Neural cell (in vitro differentiated cells): ENCODE data around the gene PLCB4. TPM values are rescaled to one million over a fixed set of nuclear protein-coding genes. Genes with fewer than 3 reads are reported as not detected.

Experiments
- H2AFZ ChIP-seq: fragments of 200-600, 300-800 bp; sonication (generic), shearing (Covaris generic); 2 replicates; pipeline ENCODE4 v1.6.0; 2014; ENCODE audit warnings: low read depth, mild to moderate bottlenecking, antibody characterized with exemption, low read length, moderate library complexity
- H3F3A ChIP-seq: fragments of 200-600 bp; shearing (Covaris generic); 2 replicates; pipeline ENCODE4 v1.6.1; 2016; ENCODE audit warnings: mild to moderate bottlenecking, moderate library complexity, mixed read lengths, antibody characterized with exemption, low read length; ENCODE audit not compliant: insufficient read depth, poor library complexity, severe bottlenecking
- H3K27ac ChIP-seq: fragments of 200-600, 300-800 bp; sonication (generic), shearing (Covaris generic); 2 replicates; pipeline ENCODE4 v1.5.1; 2014; ENCODE audit warnings: mild to moderate bottlenecking, low read length, moderate library complexity
- H3K27me3 ChIP-seq: fragments of 300-800, 200-600 bp; sonication (generic), shearing (Covaris generic); 2 replicates; pipeline ENCODE4 v1.6.0; 2014; ENCODE audit warnings: mild to moderate bottlenecking, low read depth, low read length, moderate library complexity; ENCODE audit not compliant: insufficient read depth
- H3K36me3 ChIP-seq: fragments of 300-800, 200-600 bp; sonication (generic), shearing (Covaris generic); 2 replicates; pipeline ENCODE4 v1.5.1; 2014; ENCODE audit warnings: mild to moderate bottlenecking, antibody characterized with exemption, low read length, moderate library complexity; ENCODE audit not compliant: insufficient read depth
- H3K4me2 ChIP-seq: fragments of 300-800, 200-600 bp; sonication (generic), shearing (Covaris generic); 2 replicates; pipeline ENCODE4 v1.6.0; 2014; ENCODE audit warnings: mild to moderate bottlenecking, low read length
- H3K4me3 ChIP-seq: fragments of 300-800, 200-600 bp; sonication (generic), shearing (Covaris generic); 2 replicates; pipeline ENCODE4 v1.5.1; 2014; ENCODE audit warnings: mild to moderate bottlenecking, low read length, moderate library complexity
- H3K79me2 ChIP-seq: fragments of 200-600 bp; shearing (Covaris generic); replicated peaks from 2 replicates; pipeline ENCODE4 v1.6.0; 2014; ENCODE audit warnings: mild to moderate bottlenecking, low read length, moderate library complexity; ENCODE audit not compliant: insufficient read depth
- H3K9ac ChIP-seq: fragments of 300-800, 200-600 bp; sonication (generic), shearing (Covaris generic); 2 replicates; pipeline ENCODE4 v1.6.1; 2016; ENCODE audit warnings: mild to moderate bottlenecking, low read length, mixed read lengths
- H3K9me2 ChIP-seq: fragments of 200-600 bp; shearing (Covaris generic); 2 replicates; pipeline ENCODE4 v1.6.1; 2016; ENCODE audit warnings: mild to moderate bottlenecking, low read length, mixed read lengths; ENCODE audit not compliant: insufficient read depth
- H3K9me3 ChIP-seq: fragments of 200-600, 300-800 bp; sonication (generic), shearing (Covaris generic); 2 replicates; pipeline ENCODE4 v1.6.1; 2016; ENCODE audit warnings: mild to moderate bottlenecking, mixed run types, low read length, moderate library complexity, mixed read lengths
- H4K20me1 ChIP-seq: fragments of 200-600 bp; shearing (Covaris generic); 2 replicates; pipeline ENCODE4 v1.6.1; 2016; ENCODE audit warnings: mild to moderate bottlenecking, mixed run types; ENCODE audit not compliant: insufficient read depth
- EP300 ChIP-seq: fragments of 450-650 bp; conservative IDR thresholded peaks from 2 replicates; pipeline ENCODE4 v1.6.1; 2014; ENCODE audit warnings: antibody characterized with exemption, mild to moderate bottlenecking, moderate library complexity; ENCODE audit not compliant: poor library complexity, severe bottlenecking
- EZH2 ChIP-seq: fragments of 200-600, 300-800 bp; shearing (Covaris generic), sonication (generic); IDR thresholded peaks from 2 replicates; pipeline ENCODE4 v1.6.1; 2014; ENCODE audit warnings: antibody characterized with exemption, low read length, borderline replicate concordance, mild to moderate bottlenecking; ENCODE audit not compliant: insufficient read depth, poor library complexity, severe bottlenecking
- MXI1 ChIP-seq: fragments of 450-650 bp; conservative IDR thresholded peaks from 2 replicates; pipeline ENCODE4 v1.6.1; 2014; ENCODE audit warnings: antibody characterized with exemption, mild to moderate bottlenecking; ENCODE audit not compliant: poor library complexity, severe bottlenecking
- POLR2AphosphoS5 ChIP-seq: IDR thresholded peaks from 2 replicates; pipeline ENCODE4 v1.6.1; 2012
- RAD21 ChIP-seq: fragments of 450-650 bp; conservative IDR thresholded peaks from 2 replicates; pipeline ENCODE4 v1.6.1; 2014; ENCODE audit warnings: antibody characterized with exemption, mild to moderate bottlenecking, moderate library complexity
- SMC3 ChIP-seq: fragments of 450-650 bp; conservative IDR thresholded peaks from 2 replicates; pipeline ENCODE4 v1.6.1; 2014; ENCODE audit warnings: antibody characterized with exemption, mild to moderate bottlenecking, moderate library complexity; ENCODE audit not compliant: poor library complexity
- TAF1 ChIP-seq: IDR thresholded peaks from 2 replicates; pipeline ENCODE4 v1.6.1; 2012; ENCODE audit warnings: low read depth
- polyA plus RNA-seq: library from polyadenylated mRNA; depleted of rRNA; stranded (reverse); fragments of >200 nt; gene quantifications from 2 replicates; pipeline ENCODE4 v1.2.3, GENCODE V29; 2014
- TF ChIP-seq, protein P1 (sequence below): fragments of 450-650 bp; IDR thresholded peaks from 2 replicates; pipeline ENCODE4 v1.5.1; 2014; ENCODE audit warnings: antibody characterized with exemption, mild to moderate bottlenecking, moderate library complexity; ENCODE audit not compliant: poor library complexity, severe bottlenecking
- TF ChIP-seq, protein P2 (sequence below): IDR thresholded peaks from 2 replicates; pipeline ENCODE4 v1.6.1; 2012; ENCODE audit warnings: borderline replicate concordance

The PLCB4 gene
- polyA plus RNA-seq, 1 donor from 2014 or later: 13.1 TPM

DNA sequence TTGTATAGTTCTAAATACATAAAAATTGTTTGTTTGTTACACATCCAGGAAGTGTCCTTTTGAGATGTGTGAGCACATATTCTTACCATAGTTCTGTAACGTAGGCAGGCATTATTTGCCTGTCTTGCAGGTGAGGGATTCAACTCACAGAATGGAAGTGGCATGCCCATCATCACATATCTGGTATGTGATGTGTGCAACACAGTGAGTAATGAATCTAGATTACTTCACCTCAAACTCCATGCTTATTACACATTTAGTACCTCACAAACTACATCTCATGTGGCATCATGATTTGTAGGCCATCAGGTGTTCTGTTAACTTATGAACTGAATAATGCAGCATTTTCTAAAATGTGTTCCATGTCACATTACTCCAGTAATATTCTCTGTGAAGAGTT lies 181.6 kb downstream of the PLCB4 start:
- H3K27me3 ChIP-seq: no peaks in the 10 kb centered on the region
- no peaks in the 10 kb centered on the region for H3K36me3 ChIP-seq
- H4K20me1 ChIP-seq: no peaks in the 10 kb centered on the region
- TF ChIP-seq MXI1: no peak
- no peak for TF ChIP-seq SMC3
- no peak for TF ChIP-seq EP300
- TF ChIP-seq, protein P1, sequence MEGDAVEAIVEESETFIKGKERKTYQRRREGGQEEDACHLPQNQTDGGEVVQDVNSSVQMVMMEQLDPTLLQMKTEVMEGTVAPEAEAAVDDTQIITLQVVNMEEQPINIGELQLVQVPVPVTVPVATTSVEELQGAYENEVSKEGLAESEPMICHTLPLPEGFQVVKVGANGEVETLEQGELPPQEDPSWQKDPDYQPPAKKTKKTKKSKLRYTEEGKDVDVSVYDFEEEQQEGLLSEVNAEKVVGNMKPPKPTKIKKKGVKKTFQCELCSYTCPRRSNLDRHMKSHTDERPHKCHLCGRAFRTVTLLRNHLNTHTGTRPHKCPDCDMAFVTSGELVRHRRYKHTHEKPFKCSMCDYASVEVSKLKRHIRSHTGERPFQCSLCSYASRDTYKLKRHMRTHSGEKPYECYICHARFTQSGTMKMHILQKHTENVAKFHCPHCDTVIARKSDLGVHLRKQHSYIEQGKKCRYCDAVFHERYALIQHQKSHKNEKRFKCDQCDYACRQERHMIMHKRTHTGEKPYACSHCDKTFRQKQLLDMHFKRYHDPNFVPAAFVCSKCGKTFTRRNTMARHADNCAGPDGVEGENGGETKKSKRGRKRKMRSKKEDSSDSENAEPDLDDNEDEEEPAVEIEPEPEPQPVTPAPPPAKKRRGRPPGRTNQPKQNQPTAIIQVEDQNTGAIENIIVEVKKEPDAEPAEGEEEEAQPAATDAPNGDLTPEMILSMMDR: no peak
- no peak for TF ChIP-seq RAD21
- TF ChIP-seq EZH2: no peak
- TF ChIP-seq, protein P2, sequence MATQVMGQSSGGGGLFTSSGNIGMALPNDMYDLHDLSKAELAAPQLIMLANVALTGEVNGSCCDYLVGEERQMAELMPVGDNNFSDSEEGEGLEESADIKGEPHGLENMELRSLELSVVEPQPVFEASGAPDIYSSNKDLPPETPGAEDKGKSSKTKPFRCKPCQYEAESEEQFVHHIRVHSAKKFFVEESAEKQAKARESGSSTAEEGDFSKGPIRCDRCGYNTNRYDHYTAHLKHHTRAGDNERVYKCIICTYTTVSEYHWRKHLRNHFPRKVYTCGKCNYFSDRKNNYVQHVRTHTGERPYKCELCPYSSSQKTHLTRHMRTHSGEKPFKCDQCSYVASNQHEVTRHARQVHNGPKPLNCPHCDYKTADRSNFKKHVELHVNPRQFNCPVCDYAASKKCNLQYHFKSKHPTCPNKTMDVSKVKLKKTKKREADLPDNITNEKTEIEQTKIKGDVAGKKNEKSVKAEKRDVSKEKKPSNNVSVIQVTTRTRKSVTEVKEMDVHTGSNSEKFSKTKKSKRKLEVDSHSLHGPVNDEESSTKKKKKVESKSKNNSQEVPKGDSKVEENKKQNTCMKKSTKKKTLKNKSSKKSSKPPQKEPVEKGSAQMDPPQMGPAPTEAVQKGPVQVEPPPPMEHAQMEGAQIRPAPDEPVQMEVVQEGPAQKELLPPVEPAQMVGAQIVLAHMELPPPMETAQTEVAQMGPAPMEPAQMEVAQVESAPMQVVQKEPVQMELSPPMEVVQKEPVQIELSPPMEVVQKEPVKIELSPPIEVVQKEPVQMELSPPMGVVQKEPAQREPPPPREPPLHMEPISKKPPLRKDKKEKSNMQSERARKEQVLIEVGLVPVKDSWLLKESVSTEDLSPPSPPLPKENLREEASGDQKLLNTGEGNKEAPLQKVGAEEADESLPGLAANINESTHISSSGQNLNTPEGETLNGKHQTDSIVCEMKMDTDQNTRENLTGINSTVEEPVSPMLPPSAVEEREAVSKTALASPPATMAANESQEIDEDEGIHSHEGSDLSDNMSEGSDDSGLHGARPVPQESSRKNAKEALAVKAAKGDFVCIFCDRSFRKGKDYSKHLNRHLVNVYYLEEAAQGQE: no peak
- no peak for TF ChIP-seq TAF1
- TF ChIP-seq POLR2AphosphoS5: no peak
- H3K4me3 ChIP-seq: no peak overlapping the region
- no peak overlapping the region for H3K27ac ChIP-seq
- no peak overlapping the region for H3K9ac ChIP-seq
- H3K9me3 ChIP-seq: no peaks in the 10 kb centered on the region
- no peaks in the 10 kb centered on the region for H3F3A ChIP-seq
- no peak overlapping the region for H3K4me2 ChIP-seq
- no peak overlapping the region for H2AFZ ChIP-seq
- H3K9me2 ChIP-seq: no peaks in the 10 kb centered on the region
- no peaks in the 10 kb centered on the region for H3K79me2 ChIP-seq

DNA sequence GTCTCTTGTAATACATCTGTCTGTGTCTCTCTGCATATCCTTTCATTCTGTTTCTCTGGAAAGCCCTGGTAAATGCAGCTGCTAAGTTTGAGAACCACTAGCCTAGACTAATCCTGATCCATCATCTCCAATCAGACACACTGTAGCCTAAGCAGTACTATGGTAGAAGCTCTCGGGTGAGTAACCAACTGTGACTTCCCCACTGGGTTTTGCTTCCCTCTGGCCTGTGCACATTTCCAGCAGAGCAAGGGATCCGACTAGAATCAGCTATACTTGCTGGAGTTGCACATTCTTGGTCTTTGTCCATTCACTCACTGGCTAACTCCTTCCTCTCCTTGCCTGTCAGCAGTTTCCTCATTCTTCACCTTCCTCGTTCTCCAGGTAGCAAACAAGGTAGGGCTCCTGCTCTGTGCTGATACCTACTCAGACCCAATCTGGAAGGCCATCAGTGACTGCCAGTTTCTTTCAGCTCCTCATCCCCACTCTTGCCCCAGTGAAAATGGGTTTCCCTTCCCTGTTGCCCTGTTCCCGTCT lies 184.2 kb downstream of the PLCB4 start:
- no peaks in the 10 kb centered on the region for H3K27me3 ChIP-seq
- H3K4me2 ChIP-seq: no peak overlapping the region
- H3F3A ChIP-seq: no peaks in the 10 kb centered on the region
- no peaks in the 10 kb centered on the region for H3K9me3 ChIP-seq
- TF ChIP-seq EZH2 (no peak), MXI1 (no peak), RAD21 (no peak), POLR2AphosphoS5 (no peak), EP300 (no peak), TAF1 (no peak), SMC3 (no peak)
- TF ChIP-seq, protein P2: no peak
- TF ChIP-seq, protein P1: no peak
- no peaks in the 10 kb centered on the region for H3K79me2 ChIP-seq
- H4K20me1 ChIP-seq: no peaks in the 10 kb centered on the region
- no peak overlapping the region for H3K9ac ChIP-seq
- H3K9me2 ChIP-seq: no peaks in the 10 kb centered on the region
- no peak overlapping the region for H3K4me3 ChIP-seq
- no peak overlapping the region for H2AFZ ChIP-seq
- H3K36me3 ChIP-seq: no peaks in the 10 kb centered on the region
- no peak overlapping the region for H3K27ac ChIP-seq
